ENCODE data around the gene USP32.

GRCh38 chr17:60439501-60439900 lies 47.6 kb upstream of the USP32 start:
- no peak for TF ChIP-seq ISL1 (CRISPR knock-in tag; IDR thresholded peaks at IDR 0.05)
- TF ChIP-seq ZNF565 (CRISPR knock-in tag; conservative IDR thresholded peaks at IDR 0.05; ENCODE audit: low read depth) = no peak
- TF ChIP-seq CSDC2 (CRISPR knock-in tag; IDR thresholded peaks at IDR 0.05) = no peak
- no peak for TF ChIP-seq TSHZ2 (CRISPR knock-in tag; IDR thresholded peaks at IDR 0.05)
- no peak for TF ChIP-seq TCF4 (CRISPR knock-in tag; IDR thresholded peaks at IDR 0.05; ENCODE audit: borderline replicate concordance)
- TF ChIP-seq ZNF70 (CRISPR knock-in tag; IDR thresholded peaks at IDR 0.05) = no peak
- no peak for TF ChIP-seq ZFP30 (CRISPR knock-in tag; IDR thresholded peaks at IDR 0.05)
- no peak for TF ChIP-seq ZFP3 (CRISPR knock-in tag; IDR thresholded peaks at IDR 0.05)
- no peak for TF ChIP-seq ARNTL (CRISPR knock-in tag; IDR thresholded peaks at IDR 0.05; ENCODE audit: borderline replicate concordance, low read depth)
- TF ChIP-seq PATZ1 (CRISPR knock-in tag; IDR thresholded peaks at IDR 0.05; ENCODE audit: borderline replicate concordance) = no peak
- no peak for TF ChIP-seq RARB (CRISPR knock-in tag; IDR thresholded peaks at IDR 0.05)
- TF ChIP-seq GLIS3 (CRISPR knock-in tag; IDR thresholded peaks at IDR 0.05) = no peak
